PFSK-1 (cell line): ENCODE measurements around the gene FOSB.

Experiments used
- FOXP2 ChIP-seq: optimal IDR thresholded peaks from 2 replicates; pipeline ENCODE3; 2011; ENCODE audit warnings: borderline replicate concordance, control low read depth, inconsistent platforms; ENCODE audit not compliant: insufficient read depth; ENCODE audit errors: extremely low read length, extremely low read depth
- POLR2AphosphoS5 ChIP-seq: IDR thresholded peaks from 2 replicates; pipeline ENCODE4 v1.6.1; 2012; ENCODE audit warnings: low read depth, mild to moderate bottlenecking, control low read depth, low read length, moderate library complexity
- REST ChIP-seq, 2 experiments: IDR thresholded peaks; 2 replicates each; pipeline versions ENCODE4 v1.6.1 to v1.8.0; 2011 to 2012; ENCODE audit warnings: low read depth in 2 of 2, low read length in 2 of 2, control low read depth in 1 of 2, inconsistent platforms in 1 of 2, mild to moderate bottlenecking in 1 of 2, moderate library complexity in 1 of 2; ENCODE audit not compliant: insufficient read depth in 1 of 2
- SIN3A ChIP-seq: IDR thresholded peaks from 2 replicates; pipeline ENCODE4 v1.6.1; 2012; ENCODE audit warnings: mild to moderate bottlenecking, low read length, moderate library complexity, borderline replicate concordance; ENCODE audit not compliant: insufficient read depth
- TAF1 ChIP-seq: IDR thresholded peaks from 2 replicates; pipeline ENCODE4 v1.6.1; 2012; ENCODE audit warnings: low read length, control low read depth, borderline replicate concordance; ENCODE audit not compliant: insufficient read depth

The FOSB gene

GRCh38 chr19:45489216-45489855, 21.5 kb downstream of the FOSB start:
- no peak for TF ChIP-seq SIN3A
- no peak for TF ChIP-seq TAF1
- no peak for TF ChIP-seq REST (IDR thresholded peaks at IDR 0.05; ENCODE audit: insufficient read depth in 1 of 2, low read depth in 2 of 2, low read length in 2 of 2)
- no peak for TF ChIP-seq FOXP2
- TF ChIP-seq POLR2AphosphoS5 = no peak

- TF ChIP-seq REST (IDR thresholded peaks at IDR 0.05; ENCODE audit: insufficient read depth in 1 of 2, low read depth in 2 of 2, low read length in 2 of 2) = no peak
Observed at GRCh38 chr19:45492137-45492626, 24.4 kb downstream of the FOSB start.

- TF ChIP-seq TAF1 = no peak
- TF ChIP-seq POLR2AphosphoS5 = no peak
- no peak for TF ChIP-seq REST (IDR thresholded peaks at IDR 0.05; ENCODE audit: insufficient read depth in 1 of 2, low read depth in 2 of 2, low read length in 2 of 2)
- no peak for TF ChIP-seq FOXP2
- TF ChIP-seq SIN3A = no peak
Observed at GRCh38 chr19:45492627-45493470, 25.1 kb downstream of the FOSB start.

- no peak for TF ChIP-seq POLR2AphosphoS5
- TF ChIP-seq SIN3A = no peak
- TF ChIP-seq FOXP2 = no peak
- no peak for TF ChIP-seq REST (IDR thresholded peaks at IDR 0.05; ENCODE audit: insufficient read depth in 1 of 2, low read depth in 2 of 2, low read length in 2 of 2)
Observed at GRCh38 chr19:45494261-45494916, 26.6 kb downstream of the FOSB start.
